ENCODE results near the gene ATP2B2. TPM values are rescaled to one million over a fixed set of nuclear protein-coding genes. Genes with fewer than 3 reads are reported as not detected.

ATP2B2 gene
- total RNA-seq, 1 experiment from 2014 or later: not detected

- TF ChIP-seq CEBPB (IDR thresholded peaks at IDR 0.05; ENCODE audit: low read depth): no peak
- TF ChIP-seq ZNF274 (IDR thresholded peaks at IDR 0.05; ENCODE audit: low read depth, low read length): no peak
- no peak for TF ChIP-seq ELF1 (IDR thresholded peaks at IDR 0.05; ENCODE audit: borderline replicate concordance, low read depth)
- no peak for TF ChIP-seq EGR1 (IDR thresholded peaks at IDR 0.05; ENCODE audit: low read depth)
Measured at GRCh38 chr3:10311710-10312109, 193.7 kb downstream of the ATP2B2 start (continued).

DNA sequence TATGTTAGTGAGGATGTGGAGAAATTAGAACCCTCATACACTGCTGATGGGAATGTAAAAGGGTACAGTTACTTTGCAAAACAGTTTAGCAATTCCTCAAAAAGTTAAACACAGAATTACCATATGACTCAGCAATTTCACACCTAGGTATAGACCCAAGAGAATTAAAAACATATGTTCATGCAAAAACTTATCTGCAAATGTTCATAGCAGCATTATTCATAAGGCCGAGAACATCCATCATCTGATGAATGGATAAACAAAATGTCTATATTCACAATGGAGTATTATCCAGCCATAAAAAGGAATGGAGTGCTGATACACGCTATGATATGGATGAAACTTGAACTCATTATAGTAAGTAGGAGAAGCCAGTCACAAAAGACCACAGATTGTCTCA, 194.8 kb downstream of the ATP2B2 start:
- Histone ChIP-seq H3K9ac (ENCODE audit: low read length) (no peak overlapping the region), H3K36me3 (ENCODE audit: control insufficient read depth in 1 of 2, insufficient read depth in 2 of 2, low read length in 2 of 2) (peaks cover 48 to 58% of the 10 kb centered on the region in 2 experiments), H2AFZ (ENCODE audit: low read depth, low read length, poor library complexity, severe bottlenecking) (no peak overlapping the region), H3K9me3 (ENCODE audit: control insufficient read depth in 1 of 2, insufficient read depth in 1 of 2, low read depth in 1 of 2, low read length in 2 of 2) (no peaks in the 10 kb centered on the region), H3K4me2 (ENCODE audit: low read length) (no peak overlapping the region), H3K4me1 (ENCODE audit: control insufficient read depth in 1 of 2, insufficient read depth in 2 of 2, low read length in 2 of 2) (no peaks in the 10 kb centered on the region), H3K79me2 (ENCODE audit: insufficient read depth, low read length) (no peaks in the 10 kb centered on the region; the same call in 1 of the 2 replicates), H3K9me2 (ENCODE audit: insufficient read depth) (no peaks in the 10 kb centered on the region), H3K4me3 (replicated peaks in 1 of 2; ENCODE audit: low read depth in 1 of 2, low read length in 2 of 2) (no peak overlapping the region), H4K20me1 (ENCODE audit: insufficient read depth) (no peaks in the 10 kb centered on the region), H3K27me3 (ENCODE audit: insufficient read depth, low read length) (no peaks in the 10 kb centered on the region), H3K27ac (ENCODE audit: low read depth, low read length) (no peak overlapping the region)
- no TSS peak for BruUV-seq (replicated peaks)
- ATAC-seq: no peak
- no peak for DNase-seq (ENCODE audit: low read depth, low spot score)
- intact Hi-C loops (cut with micrococcal nuclease): no loop called here
- CTCF ChIA-PET: no interaction called here
- RAD21 ChIA-PET (ENCODE audit: low non-redundant PET in 1 of 2, low total read pairs in 2 of 2, uncharacterized antibody in 2 of 2, unreplicated experiment in 2 of 2): no interaction called here
- TF ChIP-seq REST (IDR thresholded peaks at IDR 0.05; ENCODE audit: low read depth) (no peak), EZH2phosphoT487 (IDR thresholded peaks at IDR 0.05; ENCODE audit: borderline replicate concordance) (no peak), MAX (IDR thresholded peaks at IDR 0.05) (no peak), ZNF274 (IDR thresholded peaks at IDR 0.05; ENCODE audit: low read depth, low read length) (no peak), ZFX (IDR thresholded peaks at IDR 0.05) (no peak), EZH2 (IDR thresholded peaks at IDR 0.05) (no peak), TCF7L2 (IDR thresholded peaks at IDR 0.05; ENCODE audit: borderline replicate concordance, extremely low read depth, insufficient read depth, insufficient read length) (no peak), FOSL1 (IDR thresholded peaks at IDR 0.05; ENCODE audit: low read depth) (no peak), SRF (IDR thresholded peaks at IDR 0.05; ENCODE audit: low read depth) (no peak)
- POLR2A ChIA-PET: no interaction called here

Data from HCT116 (cell line).